Keratinocyte (primary cell): ENCODE measurements around the gene NUDT21. TPM values are rescaled to one million over a fixed set of nuclear protein-coding genes. Genes with fewer than 3 reads are reported as not detected.

Experiments used
- DNase-seq: peaks from one replicate; pipeline ENCODE4 v3.0.0-alpha.2; 2011; ENCODE audit warnings: low read depth, missing footprints, low spot score
- FAIRE-seq: peaks from 2 replicates; lab custom pipeline; 2011; peaks lifted over from hg19 to GRCh38; lab: Jason Lieb, UNC
- H2AFZ ChIP-seq: 2 replicates; pipeline ENCODE4 v1.6.0; 2012; ENCODE audit warnings: low read length, control low read depth, inconsistent platforms; ENCODE audit not compliant: control insufficient read depth
- H3K27ac ChIP-seq: 2 replicates; pipeline ENCODE4 v1.5.1; 2011; ENCODE audit warnings: low read length; ENCODE audit not compliant: control insufficient read depth, insufficient read depth
- H3K27me3 ChIP-seq: 3 replicates; pipeline ENCODE4 v1.6.0; 2011; ENCODE audit warnings: low read length; ENCODE audit not compliant: control insufficient read depth, insufficient read depth; ENCODE audit errors: extremely low read depth
- H3K36me3 ChIP-seq, 2 experiments: 2 replicates in 1 of 2; 3 replicates in 1 of 2; pipeline ENCODE4 v1.5.1; 2011; ENCODE audit warnings: low read length in 2 of 2, mild to moderate bottlenecking in 1 of 2; ENCODE audit not compliant: control insufficient read depth in 2 of 2, insufficient read depth in 2 of 2; ENCODE audit errors: extremely low read depth in 1 of 2
- H3K4me1 ChIP-seq: 3 replicates; pipeline ENCODE4 v1.5.1; 2011; ENCODE audit warnings: low read length; ENCODE audit not compliant: control insufficient read depth, insufficient read depth; ENCODE audit errors: extremely low read depth
- H3K4me2 ChIP-seq: 3 replicates; pipeline ENCODE4 v1.6.0; 2011; ENCODE audit warnings: low read depth, low read length; ENCODE audit not compliant: control insufficient read depth, insufficient read depth; ENCODE audit errors: extremely low read depth
- H3K4me3 ChIP-seq, 3 experiments: fragments of 200-600 bp in 1 of 3; sonication (generic) in 1 of 3; 2 replicates in 2 of 3; 3 replicates in 1 of 3; pipeline ENCODE4 v1.5.1; 2011 to 2016; ENCODE audit warnings: low read length in 3 of 3, mild to moderate bottlenecking in 3 of 3, control low read depth in 2 of 3, inconsistent platforms in 1 of 3, low read depth in 1 of 3, mixed read lengths in 1 of 3, mixed run types in 1 of 3, moderate library complexity in 1 of 3; ENCODE audit not compliant: control insufficient read depth in 2 of 3, insufficient read depth in 2 of 3; ENCODE audit errors: extremely low read depth in 1 of 3
- H3K79me2 ChIP-seq: 2 replicates; pipeline ENCODE4 v1.6.0; 2012; ENCODE audit warnings: low read length; ENCODE audit not compliant: control insufficient read depth, insufficient read depth
- H3K9ac ChIP-seq: 3 replicates; pipeline ENCODE4 v1.6.0; 2011; ENCODE audit warnings: low read length; ENCODE audit not compliant: control insufficient read depth, insufficient read depth; ENCODE audit errors: extremely low read depth
- H3K9me1 ChIP-seq: 3 replicates; pipeline ENCODE4 v1.6.0; 2011; ENCODE audit warnings: low read length; ENCODE audit not compliant: control insufficient read depth, insufficient read depth; ENCODE audit errors: extremely low read depth
- H3K9me3 ChIP-seq: 2 replicates; pipeline ENCODE4 v1.5.1; 2012; ENCODE audit warnings: low read depth, low read length; ENCODE audit not compliant: control insufficient read depth
- H4K20me1 ChIP-seq: 3 replicates; pipeline ENCODE4 v1.6.0; 2011; ENCODE audit warnings: low read length; ENCODE audit not compliant: control insufficient read depth, insufficient read depth; ENCODE audit errors: extremely low read depth
- EZH2 ChIP-seq: IDR thresholded peaks from one replicate; pipeline ENCODE4 v1.6.1; 2012; ENCODE audit warnings: inconsistent platforms, mild to moderate bottlenecking, low read length, moderate library complexity
- dilution Hi-C: fragments of 300-500 bp; cut with MboI; formaldehyde crosslinking; loops from one replicate; pipeline ENCODE4 v1.7.0; 2020; ENCODE audit warnings: low sequenced_read_pairs; ENCODE audit not compliant: extremely low pct_ligation_motif_present
- polyA plus RNA-seq, 5 experiments: library from polyadenylated mRNA; depleted of rRNA in 3 of 5; stranded (reverse) in 3 of 5; stranded (forward) in 1 of 5; unstranded in 1 of 5; fragments of >200 nt; gene quantifications; 1 replicate in 1 of 5; 2 replicates in 3 of 5; 3 replicates in 1 of 5; pipeline versions ENCODE4 v1.2.1 to v1.2.3, GENCODE V29; 2011 to 2012; ENCODE audit warnings: missing spikeins in 2 of 5, low read depth in 1 of 5, low replicate concordance in 1 of 5
- TF ChIP-seq, protein P1 (sequence below), 3 experiments: IDR thresholded peaks in 1 of 3; conservative IDR thresholded peaks in 1 of 3; optimal IDR thresholded peaks in 1 of 3; 2 replicates in 2 of 3; 3 replicates in 1 of 3; pipeline versions ENCODE3 to v1.5.1; 2011; ENCODE audit warnings: low read length in 3 of 3, mild to moderate bottlenecking in 3 of 3, moderate library complexity in 2 of 3, control low read depth in 1 of 3, inconsistent platforms in 1 of 3; ENCODE audit not compliant: insufficient read depth in 2 of 3; ENCODE audit errors: extremely low read depth in 1 of 3

The NUDT21 gene
- polyA plus RNA-seq, 1 donor (not counting 4 experiments of a cell fraction or from before 2014, with no cell fraction given), result 98.2 TPM

DNA sequence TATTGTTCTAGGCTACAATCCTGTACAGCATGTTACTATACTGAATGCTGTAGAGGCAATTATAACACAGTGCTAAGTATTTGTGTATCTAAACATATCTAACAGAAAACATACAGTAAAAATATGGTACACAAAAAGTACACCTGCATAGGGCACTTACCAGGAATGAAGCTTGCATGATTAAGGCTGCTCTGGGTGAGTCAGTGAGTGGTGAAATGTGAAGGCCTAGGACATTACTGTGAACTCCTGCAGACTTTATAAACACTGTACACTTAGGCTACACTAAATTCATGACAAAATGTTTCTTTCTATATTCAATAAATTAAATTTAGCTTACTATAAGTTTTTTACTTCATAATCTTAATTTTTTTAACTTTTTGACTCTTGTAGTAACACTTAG lies 62.9 kb downstream of the NUDT21 start:
- DNase-seq (no peak), FAIRE-seq (no peak)
- Histone ChIP-seq H3K4me3 (no peak overlapping the region), H3K9me3 (no peaks in the 10 kb centered on the region), H3K36me3 (peaks cover 3 to 5% of the 10 kb centered on the region in 2 experiments), H3K27ac (no peak overlapping the region), H3K79me2 (no peaks in the 10 kb centered on the region), H3K4me2 (no peak overlapping the region), H3K27me3 (no peaks in the 10 kb centered on the region), H3K4me1 (peaks cover 4% of the 10 kb centered on the region), H4K20me1 (no peaks in the 10 kb centered on the region), H3K9ac (no peak overlapping the region), H3K9me1 (no peaks in the 10 kb centered on the region), H2AFZ (no peak overlapping the region)
- TF ChIP-seq, protein P1, sequence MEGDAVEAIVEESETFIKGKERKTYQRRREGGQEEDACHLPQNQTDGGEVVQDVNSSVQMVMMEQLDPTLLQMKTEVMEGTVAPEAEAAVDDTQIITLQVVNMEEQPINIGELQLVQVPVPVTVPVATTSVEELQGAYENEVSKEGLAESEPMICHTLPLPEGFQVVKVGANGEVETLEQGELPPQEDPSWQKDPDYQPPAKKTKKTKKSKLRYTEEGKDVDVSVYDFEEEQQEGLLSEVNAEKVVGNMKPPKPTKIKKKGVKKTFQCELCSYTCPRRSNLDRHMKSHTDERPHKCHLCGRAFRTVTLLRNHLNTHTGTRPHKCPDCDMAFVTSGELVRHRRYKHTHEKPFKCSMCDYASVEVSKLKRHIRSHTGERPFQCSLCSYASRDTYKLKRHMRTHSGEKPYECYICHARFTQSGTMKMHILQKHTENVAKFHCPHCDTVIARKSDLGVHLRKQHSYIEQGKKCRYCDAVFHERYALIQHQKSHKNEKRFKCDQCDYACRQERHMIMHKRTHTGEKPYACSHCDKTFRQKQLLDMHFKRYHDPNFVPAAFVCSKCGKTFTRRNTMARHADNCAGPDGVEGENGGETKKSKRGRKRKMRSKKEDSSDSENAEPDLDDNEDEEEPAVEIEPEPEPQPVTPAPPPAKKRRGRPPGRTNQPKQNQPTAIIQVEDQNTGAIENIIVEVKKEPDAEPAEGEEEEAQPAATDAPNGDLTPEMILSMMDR (optimal IDR thresholded peaks at IDR 0.05 in 1 of 3, IDR thresholded peaks at IDR 0.05 in 1 of 3, conservative IDR thresholded peaks at IDR 0.05 in 1 of 3; ENCODE audit: extremely low read depth in 1 of 3, insufficient read depth in 2 of 3, low read length in 3 of 3), result no peak
- no peak for TF ChIP-seq EZH2
- dilution Hi-C loops, result no loop called here

DNA sequence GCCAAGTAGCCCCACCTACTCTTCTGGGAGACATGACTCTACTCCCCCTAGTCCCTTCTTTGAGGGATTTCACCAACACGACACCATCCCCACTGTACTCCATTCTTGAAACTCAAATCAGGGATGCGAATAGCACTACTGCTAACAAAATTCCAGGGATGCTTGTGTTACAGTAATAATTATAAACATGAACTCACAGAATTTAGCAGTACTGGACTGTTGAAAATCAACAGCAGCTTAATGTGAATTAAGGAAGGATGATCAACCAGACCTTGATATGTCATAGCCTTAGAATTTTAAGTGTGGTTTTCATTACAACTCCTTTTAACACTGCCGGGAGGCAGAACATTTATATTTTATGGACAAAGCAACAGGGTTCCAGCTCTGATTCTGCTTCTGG lies 63.7 kb downstream of the NUDT21 start:
- FAIRE-seq (no peak), DNase-seq (no peak)
- Histone ChIP-seq H3K4me1 (peaks cover 10% of the 10 kb centered on the region), H3K4me2 (no peak overlapping the region), H3K9me3 (no peaks in the 10 kb centered on the region), H3K27ac (no peak overlapping the region), H3K4me3 (no peak overlapping the region), H3K36me3 (peaks cover 3 to 5% of the 10 kb centered on the region in 2 experiments), H2AFZ (no peak overlapping the region), H3K9ac (no peak overlapping the region), H4K20me1 (no peaks in the 10 kb centered on the region), H3K9me1 (no peaks in the 10 kb centered on the region), H3K27me3 (no peaks in the 10 kb centered on the region), H3K79me2 (no peaks in the 10 kb centered on the region)
- dilution Hi-C loops, result no loop called here
- TF ChIP-seq, protein P1 (optimal IDR thresholded peaks at IDR 0.05 in 1 of 3, IDR thresholded peaks at IDR 0.05 in 1 of 3, conservative IDR thresholded peaks at IDR 0.05 in 1 of 3; ENCODE audit: extremely low read depth in 1 of 3, insufficient read depth in 2 of 3, low read length in 3 of 3), result no peak
- TF ChIP-seq EZH2, result no peak
